Neural progenitor cell (in vitro differentiated cells): Measurements from ENCODE around the gene LYZL6. TPM values are rescaled to one million over a fixed set of nuclear protein-coding genes. Genes with fewer than 3 reads are reported as not detected.

Experiments used
- DNase-seq: peaks from one replicate; pipeline ENCODE4 v3.0.0-alpha.2; 2016; ENCODE audit warnings: low spot score
- H2AFZ ChIP-seq: fragments of 200-600 bp; sonication (generic); replicated peaks from 2 replicates; pipeline ENCODE4 v1.6.1; 2016; ENCODE audit warnings: antibody characterized with exemption
- H3F3A ChIP-seq: fragments of 200-600 bp; sonication (generic); 2 replicates; pipeline ENCODE4 v1.6.1; 2016; ENCODE audit warnings: antibody characterized with exemption, low read depth
- H3K27ac ChIP-seq: fragments of 200-600 bp; sonication (generic); 2 replicates; pipeline ENCODE4 v1.5.1; 2016; ENCODE audit warnings: mild to moderate bottlenecking
- H3K27me3 ChIP-seq: fragments of 200-600 bp; sonication (generic); 2 replicates; pipeline ENCODE4 v1.6.1; 2016; ENCODE audit warnings: mild to moderate bottlenecking, moderate library complexity
- H3K36me3 ChIP-seq: fragments of 200-600 bp; sonication (generic); 2 replicates; pipeline ENCODE4 v1.5.1; 2016
- H3K4me1 ChIP-seq: fragments of 200-600 bp; sonication (generic); 2 replicates; pipeline ENCODE4 v1.6.1; 2016; ENCODE audit warnings: mixed run types
- H3K4me2 ChIP-seq: fragments of 200-600 bp; sonication (generic); 2 replicates; pipeline ENCODE4 v1.6.1; 2016
- H3K4me3 ChIP-seq: fragments of 200-600 bp; sonication (generic); 2 replicates; pipeline ENCODE4 v1.5.1; 2016
- H3K79me2 ChIP-seq: fragments of 200-600 bp; sonication (generic); 2 replicates; pipeline ENCODE4 v1.6.1; 2016; ENCODE audit warnings: low read depth
- H3K9ac ChIP-seq: fragments of 200-600 bp; sonication (generic); 2 replicates; pipeline ENCODE4 v1.6.1; 2016
- H3K9me3 ChIP-seq: fragments of 200-600 bp; sonication (generic); 2 replicates; pipeline ENCODE4 v1.5.1; 2016; ENCODE audit warnings: low read depth
- H4K20me1 ChIP-seq: fragments of 200-600 bp; sonication (generic); 2 replicates; pipeline ENCODE4 v1.6.1; 2016; ENCODE audit warnings: low read depth
- H3K27ac Mint-ChIP-seq: 3 replicates; pipeline ENCODE4 v1.8.0; 2021; ENCODE audit warnings: mixed read lengths
- H3K27me3 Mint-ChIP-seq: 2 replicates; pipeline ENCODE4 v1.8.0; 2022; ENCODE audit warnings: low read depth, mild to moderate bottlenecking, inconsistent platforms, moderate library complexity, mixed read lengths; ENCODE audit not compliant: insufficient read depth
- H3K36me3 Mint-ChIP-seq: 3 replicates; pipeline ENCODE4 v1.8.0; 2021; ENCODE audit warnings: mixed read lengths
- H3K4me1 Mint-ChIP-seq: 3 replicates; pipeline ENCODE4 v1.8.0; 2021; ENCODE audit warnings: mixed read lengths
- H3K4me3 Mint-ChIP-seq: 3 replicates; pipeline ENCODE4 v1.8.0; 2021; ENCODE audit warnings: mild to moderate bottlenecking, moderate library complexity, mixed read lengths
- H3K9me3 Mint-ChIP-seq: 3 replicates; pipeline ENCODE4 v1.8.0; 2020; ENCODE audit warnings: mixed read lengths
- EZH2 ChIP-seq: fragments of 200-600 bp; sonication (generic); IDR thresholded peaks from 2 replicates; pipeline ENCODE4 v1.6.1; 2017; ENCODE audit warnings: antibody characterized with exemption, mild to moderate bottlenecking, moderate library complexity
- EZH2phosphoT487 ChIP-seq: fragments of 200-600 bp; sonication (generic); IDR thresholded peaks from 2 replicates; pipeline ENCODE4 v1.6.1; 2017; ENCODE audit warnings: antibody characterized with exemption
- total RNA-seq: library from RNA; depleted of rRNA; stranded (reverse); fragments of >200 nt; gene quantifications from 2 replicates; pipeline ENCODE4 v1.2.3, GENCODE V29; 2015; ENCODE audit warnings: low replicate concordance
- TF ChIP-seq, protein P1 (sequence below): fragments of 200-600 bp; sonication (generic); IDR thresholded peaks from 2 replicates; pipeline ENCODE4 v1.5.1; 2017; ENCODE audit warnings: antibody characterized with exemption, mild to moderate bottlenecking

LYZL6 gene
- total RNA-seq, 1 donor from 2014 or later = not detected

DNA sequence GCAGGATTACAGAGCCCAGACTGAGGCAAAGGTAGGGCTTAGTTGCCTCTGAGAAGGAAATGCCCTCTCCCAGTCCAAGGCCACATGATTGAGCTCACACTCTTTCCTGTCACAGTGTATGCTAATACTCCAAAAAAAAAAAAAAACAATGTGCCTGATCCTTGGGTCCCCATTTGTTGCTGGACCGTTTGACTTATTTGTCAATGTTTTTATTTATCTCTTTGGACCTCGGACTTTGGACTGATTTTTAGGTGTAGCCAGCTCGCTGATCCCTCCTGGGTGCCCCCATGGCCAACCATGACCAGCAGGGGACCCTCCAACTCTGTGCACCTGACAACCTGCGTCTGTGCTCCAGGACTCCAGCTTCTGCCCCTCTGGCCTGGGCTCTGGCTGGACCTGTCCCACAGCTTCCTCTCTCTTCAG is 38.4 kb upstream of the LYZL6 start:
- no peak overlapping the region for H3K27ac Mint-ChIP-seq
- no peaks in the 10 kb centered on the region for H3K27me3 Mint-ChIP-seq

DNA sequence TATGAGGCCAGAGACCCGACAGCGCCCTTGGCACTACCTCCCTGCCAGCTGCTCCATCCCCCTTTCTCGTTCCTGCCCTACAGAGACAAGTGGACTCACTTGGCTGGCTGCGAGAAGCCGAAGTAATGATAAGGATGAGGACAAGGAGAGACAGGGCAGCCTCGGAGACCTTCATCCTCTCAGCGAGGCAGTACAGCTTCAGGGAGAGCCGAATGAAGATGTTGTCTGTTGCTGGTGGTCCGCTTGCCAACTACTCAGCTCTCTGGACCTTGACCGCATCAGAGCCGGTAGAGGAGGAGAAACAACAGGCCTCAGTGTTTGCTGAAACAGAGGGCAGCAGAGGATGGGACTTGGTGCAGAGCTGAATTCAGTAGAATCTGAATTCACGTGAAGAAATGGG is 37.7 kb upstream of the LYZL6 start, which contains the start of gene CCL16:
Gene CCL16, minus strand, starts transcription at position 252 of the 400 bp plus-strand sequence. Its CDS starts 77 bp downstream, at position 175.
- no peaks in the 10 kb centered on the region for H3K36me3 Mint-ChIP-seq
- no peaks in the 10 kb centered on the region for H3K4me1 Mint-ChIP-seq
- Histone ChIP-seq H3K27ac (no peak within 1 kb of the TSS), H3K4me3 (no peak within 1 kb of the TSS), H3K9ac (no peak within 1 kb of the TSS), H2AFZ (no peak within 1 kb of the TSS), H3K9me3 (no peaks in the 10 kb centered on the region), H4K20me1 (no peaks in the 10 kb centered on the region), H3K4me1 (no peaks in the 10 kb centered on the region), H3F3A (no peaks in the 10 kb centered on the region), H3K4me2 (no peak within 1 kb of the TSS), H3K79me2 (no peaks in the 10 kb centered on the region), H3K36me3 (no peaks in the 10 kb centered on the region), H3K27me3 (no peaks in the 10 kb centered on the region)
- H3K9me3 Mint-ChIP-seq = peaks cover 2% of the 10 kb centered on the region
- TF ChIP-seq EZH2phosphoT487 (no peak), EZH2 (no peak)
- TF ChIP-seq, protein P1, sequence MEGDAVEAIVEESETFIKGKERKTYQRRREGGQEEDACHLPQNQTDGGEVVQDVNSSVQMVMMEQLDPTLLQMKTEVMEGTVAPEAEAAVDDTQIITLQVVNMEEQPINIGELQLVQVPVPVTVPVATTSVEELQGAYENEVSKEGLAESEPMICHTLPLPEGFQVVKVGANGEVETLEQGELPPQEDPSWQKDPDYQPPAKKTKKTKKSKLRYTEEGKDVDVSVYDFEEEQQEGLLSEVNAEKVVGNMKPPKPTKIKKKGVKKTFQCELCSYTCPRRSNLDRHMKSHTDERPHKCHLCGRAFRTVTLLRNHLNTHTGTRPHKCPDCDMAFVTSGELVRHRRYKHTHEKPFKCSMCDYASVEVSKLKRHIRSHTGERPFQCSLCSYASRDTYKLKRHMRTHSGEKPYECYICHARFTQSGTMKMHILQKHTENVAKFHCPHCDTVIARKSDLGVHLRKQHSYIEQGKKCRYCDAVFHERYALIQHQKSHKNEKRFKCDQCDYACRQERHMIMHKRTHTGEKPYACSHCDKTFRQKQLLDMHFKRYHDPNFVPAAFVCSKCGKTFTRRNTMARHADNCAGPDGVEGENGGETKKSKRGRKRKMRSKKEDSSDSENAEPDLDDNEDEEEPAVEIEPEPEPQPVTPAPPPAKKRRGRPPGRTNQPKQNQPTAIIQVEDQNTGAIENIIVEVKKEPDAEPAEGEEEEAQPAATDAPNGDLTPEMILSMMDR = no peak
- no peak within 1 kb of the TSS for H3K4me3 Mint-ChIP-seq
- no peak for DNase-seq
- no peak within 1 kb of the TSS for H3K27ac Mint-ChIP-seq
- H3K27me3 Mint-ChIP-seq = no peaks in the 10 kb centered on the region

More for the DNA sequence above, 38.4 kb upstream of the LYZL6 start:
- Mint-ChIP-seq H3K4me3 (no peak overlapping the region), H3K36me3 (no peaks in the 10 kb centered on the region), H3K9me3 (peaks cover 2% of the 10 kb centered on the region), H3K4me1 (no peaks in the 10 kb centered on the region)
- Histone ChIP-seq H4K20me1 (no peaks in the 10 kb centered on the region), H3K9ac (no peak overlapping the region), H3K4me2 (no peak overlapping the region), H3K27ac (no peak overlapping the region), H3K4me3 (no peak overlapping the region), H3K4me1 (no peaks in the 10 kb centered on the region), H3K79me2 (no peaks in the 10 kb centered on the region), H3K36me3 (no peaks in the 10 kb centered on the region), H3K9me3 (no peaks in the 10 kb centered on the region), H3K27me3 (no peaks in the 10 kb centered on the region), H2AFZ (no peak overlapping the region), H3F3A (no peaks in the 10 kb centered on the region)
- DNase-seq = peak; percentile 27
- TF ChIP-seq, protein P1 = peak; percentile 41
- TF ChIP-seq EZH2phosphoT487 = no peak

DNA sequence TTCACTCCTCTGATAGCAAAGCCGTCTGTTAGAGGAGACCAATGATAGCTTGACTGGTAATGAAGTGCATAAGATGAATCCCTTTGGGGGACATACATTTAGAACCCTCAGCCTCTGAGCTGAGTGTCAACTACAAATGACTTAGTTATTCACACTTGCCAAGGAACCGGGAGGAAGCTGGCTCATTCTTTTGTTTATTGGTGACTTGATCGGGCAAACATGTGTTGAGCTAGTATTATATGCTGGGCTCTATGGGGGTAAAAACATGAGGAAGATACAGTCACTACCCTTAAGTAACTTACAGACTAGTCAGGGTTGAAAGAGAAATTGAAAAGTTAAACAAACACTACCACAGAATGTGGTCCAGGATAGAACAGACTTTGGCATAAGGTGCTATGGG is 34.8 kb upstream of the LYZL6 start:
- Histone ChIP-seq H3K27ac (no peak overlapping the region), H3K9ac (no peak overlapping the region), H3K27me3 (no peaks in the 10 kb centered on the region), H3F3A (no peaks in the 10 kb centered on the region), H3K9me3 (no peaks in the 10 kb centered on the region), H4K20me1 (no peaks in the 10 kb centered on the region), H3K79me2 (no peaks in the 10 kb centered on the region), H3K4me1 (no peaks in the 10 kb centered on the region), H2AFZ (no peak overlapping the region), H3K4me3 (no peak overlapping the region), H3K4me2 (no peak overlapping the region), H3K36me3 (no peaks in the 10 kb centered on the region)
- no peaks in the 10 kb centered on the region for H3K27me3 Mint-ChIP-seq
- H3K4me1 Mint-ChIP-seq = no peaks in the 10 kb centered on the region
- peaks cover 2% of the 10 kb centered on the region for H3K9me3 Mint-ChIP-seq
- no peaks in the 10 kb centered on the region for H3K36me3 Mint-ChIP-seq
- no peak overlapping the region for H3K27ac Mint-ChIP-seq
- TF ChIP-seq EZH2 (no peak), EZH2phosphoT487 (no peak)
- TF ChIP-seq, protein P1 = no peak
- no peak overlapping the region for H3K4me3 Mint-ChIP-seq
- no peak for DNase-seq
